Peyer's patch (tissue), 4 donors: Measurements from ENCODE around the gene TMEM266. TPM values are rescaled to one million over a fixed set of nuclear protein-coding genes. Genes with fewer than 3 reads are reported as not detected.

ENCODE experiments used
- DNase-seq, 3 donors: peaks; one replicate each; pipeline ENCODE4 v3.0.0-alpha.2; 2017 to 2019
- H3K27ac ChIP-seq, 4 donors: fragments of 200-600 bp; sonication (generic); one replicate each; pipeline ENCODE4 v1.5.1; 2016 to 2019
- H3K27me3 ChIP-seq, 2 donors: fragments of 200-600 bp; sonication (generic); one replicate each; pipeline ENCODE4 v1.5.1; 2019
- H3K36me3 ChIP-seq, 3 donors: fragments of 200-600 bp; sonication (generic); one replicate each; pipeline ENCODE4 v1.5.1; 2016 to 2019
- H3K4me1 ChIP-seq, 4 donors: fragments of 200-600 bp; sonication (generic); one replicate each; pipeline ENCODE4 v1.5.1; 2016 to 2019
- H3K4me3 ChIP-seq, 4 donors: fragments of 200-600 bp; sonication (generic); 1 replicate in 3 of 4; 2 replicates in 1 of 4; pipeline ENCODE4 v1.5.1; 2016 to 2019; ENCODE audit warnings: mild to moderate bottlenecking in 1 of 4
- H3K9me3 ChIP-seq, 4 donors: fragments of 200-600 bp; sonication (generic); one replicate each; pipeline ENCODE4 v1.5.1; 2016 to 2019; ENCODE audit warnings: mild to moderate bottlenecking in 1 of 4
- POLR2A ChIP-seq, 2 donors: fragments of 450-650 bp; IDR thresholded peaks; one replicate each; pipeline ENCODE4 v1.5.1; 2017; ENCODE audit warnings: antibody characterized with exemption in 2 of 2, mild to moderate bottlenecking in 2 of 2, moderate library complexity in 2 of 2
- total RNA-seq, 4 donors: library from RNA; depleted of rRNA; stranded (reverse); fragments of >200 nt; gene quantifications; one replicate each; pipeline ENCODE4 v1.1.0, GENCODE V29; 2016
- TF ChIP-seq, protein P1 (sequence below), 6 experiments: fragments of 450-650 bp in 4 of 6; fragments of 200-600 bp in 2 of 6; sonication (generic) in 1 of 6; IDR thresholded peaks; one replicate each; pipeline ENCODE4 v1.5.1; 2017 to 2019; ENCODE audit warnings: antibody characterized with exemption in 6 of 6, mild to moderate bottlenecking in 3 of 6, moderate library complexity in 1 of 6

TMEM266 gene
- total RNA-seq, 4 donors from 2014 or later: not detected

- Histone ChIP-seq H3K4me3 (no peak overlapping the region), H3K27me3 (no peaks in the 10 kb centered on the region), H3K9me3 (no peaks in the 10 kb centered on the region), H3K36me3 (no peaks in the 10 kb centered on the region), H3K27ac (no peak overlapping the region), H3K4me1 (no peaks in the 10 kb centered on the region)
- no peak for DNase-seq
- TF ChIP-seq POLR2A (IDR thresholded peaks at IDR 0.05): no peak
- TF ChIP-seq, protein P1, sequence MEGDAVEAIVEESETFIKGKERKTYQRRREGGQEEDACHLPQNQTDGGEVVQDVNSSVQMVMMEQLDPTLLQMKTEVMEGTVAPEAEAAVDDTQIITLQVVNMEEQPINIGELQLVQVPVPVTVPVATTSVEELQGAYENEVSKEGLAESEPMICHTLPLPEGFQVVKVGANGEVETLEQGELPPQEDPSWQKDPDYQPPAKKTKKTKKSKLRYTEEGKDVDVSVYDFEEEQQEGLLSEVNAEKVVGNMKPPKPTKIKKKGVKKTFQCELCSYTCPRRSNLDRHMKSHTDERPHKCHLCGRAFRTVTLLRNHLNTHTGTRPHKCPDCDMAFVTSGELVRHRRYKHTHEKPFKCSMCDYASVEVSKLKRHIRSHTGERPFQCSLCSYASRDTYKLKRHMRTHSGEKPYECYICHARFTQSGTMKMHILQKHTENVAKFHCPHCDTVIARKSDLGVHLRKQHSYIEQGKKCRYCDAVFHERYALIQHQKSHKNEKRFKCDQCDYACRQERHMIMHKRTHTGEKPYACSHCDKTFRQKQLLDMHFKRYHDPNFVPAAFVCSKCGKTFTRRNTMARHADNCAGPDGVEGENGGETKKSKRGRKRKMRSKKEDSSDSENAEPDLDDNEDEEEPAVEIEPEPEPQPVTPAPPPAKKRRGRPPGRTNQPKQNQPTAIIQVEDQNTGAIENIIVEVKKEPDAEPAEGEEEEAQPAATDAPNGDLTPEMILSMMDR (IDR thresholded peaks at IDR 0.05): no peak
These were observed 39.6 kb downstream of the TMEM266 start for GRCh38 chr15:76099388-76099787.

DNA sequence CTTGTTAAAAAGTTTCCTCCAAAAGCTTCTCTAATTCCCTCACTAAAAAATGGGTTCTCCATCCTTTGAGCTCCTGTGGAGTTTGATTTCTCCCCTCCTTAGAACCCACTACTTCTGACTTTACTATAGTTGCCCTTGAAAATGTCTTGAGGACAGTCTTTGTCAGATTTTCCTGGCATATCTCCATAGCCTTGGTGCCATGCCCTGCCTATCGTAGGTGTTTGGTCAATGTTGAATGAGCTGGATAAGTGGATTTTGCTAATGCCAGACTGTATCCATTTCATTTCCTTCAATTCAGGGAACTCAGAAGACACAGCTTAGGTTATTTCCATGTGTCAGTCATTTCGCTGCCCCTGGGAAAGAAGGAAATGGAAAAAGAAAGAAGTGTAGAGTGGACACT lies 40.6 kb downstream of the TMEM266 start:
- Histone ChIP-seq H3K36me3 (no peaks in the 10 kb centered on the region), H3K4me3 (no peak overlapping the region), H3K4me1 (no peaks in the 10 kb centered on the region), H3K27me3 (no peaks in the 10 kb centered on the region), H3K9me3 (no peaks in the 10 kb centered on the region), H3K27ac (no peak overlapping the region)
- no peak for DNase-seq
- no peak for TF ChIP-seq POLR2A (IDR thresholded peaks at IDR 0.05)
- TF ChIP-seq, protein P1 (IDR thresholded peaks at IDR 0.05): no peak

DNA sequence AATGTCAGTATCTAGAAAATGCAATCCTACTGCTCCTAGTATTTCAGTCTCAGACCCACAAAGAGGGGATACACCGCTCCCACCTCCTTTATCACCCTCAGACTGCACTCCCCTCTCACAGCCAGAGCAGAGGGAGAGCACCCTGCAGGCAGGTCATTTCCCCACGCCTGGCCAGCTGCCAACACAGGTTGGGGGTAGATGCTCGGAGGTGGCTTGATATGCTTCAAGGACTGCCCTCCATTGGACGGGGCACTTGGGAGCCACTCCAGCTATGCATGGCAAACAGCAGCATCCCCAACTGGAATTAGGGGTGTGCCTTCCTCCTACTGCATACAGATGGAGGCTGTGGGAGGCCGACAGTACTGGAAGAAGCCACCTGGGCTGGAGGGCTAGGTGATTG lies 41.9 kb downstream of the TMEM266 start:
- no peaks in the 10 kb centered on the region for H3K36me3 ChIP-seq
- H3K27ac ChIP-seq: no peak overlapping the region
- no peaks in the 10 kb centered on the region for H3K27me3 ChIP-seq
- H3K9me3 ChIP-seq: no peaks in the 10 kb centered on the region
- no peak overlapping the region for H3K4me3 ChIP-seq
- no peak for DNase-seq
- TF ChIP-seq POLR2A (IDR thresholded peaks at IDR 0.05): no peak
- TF ChIP-seq, protein P1 (IDR thresholded peaks at IDR 0.05): no peak
- H3K4me1 ChIP-seq: no peaks in the 10 kb centered on the region

GRCh38 chr15:76105391-76105790 lies 45.6 kb downstream of the TMEM266 start:
- no peak for DNase-seq

DNA sequence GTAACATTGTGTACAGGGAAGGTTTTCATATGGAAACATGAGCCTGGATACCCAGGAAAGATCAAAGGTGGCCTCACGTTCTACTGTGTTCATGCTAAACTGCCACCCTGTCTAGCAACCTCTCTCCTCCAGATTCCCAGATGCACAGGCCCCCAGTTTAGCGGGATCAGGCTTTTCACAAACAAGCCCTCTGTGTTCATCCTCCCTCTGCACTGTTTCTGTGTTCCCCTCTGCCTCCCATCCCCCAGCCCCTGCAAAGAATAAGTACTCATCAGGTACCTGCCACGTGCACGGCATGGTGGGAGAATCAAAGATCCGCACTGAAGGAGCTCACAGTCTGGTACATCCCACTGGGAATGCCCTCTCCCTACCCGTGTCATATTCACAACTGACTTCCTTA lies 46.1 kb downstream of the TMEM266 start:
- no peaks in the 10 kb centered on the region for H3K9me3 ChIP-seq
- H3K4me3 ChIP-seq: no peak overlapping the region
- no peaks in the 10 kb centered on the region for H3K27me3 ChIP-seq
- no peak for DNase-seq
- no peak overlapping the region for H3K27ac ChIP-seq
- no peaks in the 10 kb centered on the region for H3K36me3 ChIP-seq
- TF ChIP-seq POLR2A (IDR thresholded peaks at IDR 0.05): no peak
- TF ChIP-seq, protein P1 (IDR thresholded peaks at IDR 0.05): no peak
- H3K4me1 ChIP-seq: no peaks in the 10 kb centered on the region

More at GRCh38 chr15:76105391-76105790, 45.6 kb downstream of the TMEM266 start:
- H3K4me1 ChIP-seq: no peaks in the 10 kb centered on the region
- no peak for TF ChIP-seq POLR2A (IDR thresholded peaks at IDR 0.05)
- TF ChIP-seq, protein P1 (IDR thresholded peaks at IDR 0.05): no peak
- no peaks in the 10 kb centered on the region for H3K27me3 ChIP-seq
- H3K27ac ChIP-seq: no peak overlapping the region
- H3K36me3 ChIP-seq: no peaks in the 10 kb centered on the region
- H3K4me3 ChIP-seq: no peak overlapping the region
- no peaks in the 10 kb centered on the region for H3K9me3 ChIP-seq

DNA sequence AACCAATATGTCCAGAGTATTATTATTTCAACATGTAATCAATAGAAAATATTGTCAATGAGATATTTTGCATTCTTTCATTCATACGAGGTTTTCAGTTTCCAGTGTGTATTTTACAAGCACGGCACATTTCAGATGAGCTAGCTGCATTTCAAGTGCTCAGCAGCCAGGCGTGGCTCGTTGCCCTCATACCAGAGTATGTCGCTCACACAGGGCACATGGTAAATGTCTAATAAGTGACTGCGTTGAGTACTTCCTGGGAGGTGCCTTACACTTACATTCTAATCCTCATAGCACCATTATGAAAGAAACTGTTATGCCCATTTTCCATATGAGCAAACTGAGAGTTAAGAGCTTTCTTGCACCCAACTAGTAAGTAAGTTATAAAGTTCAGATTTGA lies 47.4 kb downstream of the TMEM266 start:
- H3K9me3 ChIP-seq: no peaks in the 10 kb centered on the region
- no peak for TF ChIP-seq POLR2A (IDR thresholded peaks at IDR 0.05)
- TF ChIP-seq, protein P1 (IDR thresholded peaks at IDR 0.05): no peak
- H3K27ac ChIP-seq: no peak overlapping the region
- no peak for DNase-seq
- H3K36me3 ChIP-seq: no peaks in the 10 kb centered on the region
- H3K4me1 ChIP-seq: no peaks in the 10 kb centered on the region
- H3K4me3 ChIP-seq: no peak overlapping the region
- no peaks in the 10 kb centered on the region for H3K27me3 ChIP-seq
